SK-N-SH (cell line): ENCODE measurements around the gene DIAPH2. TPM values are rescaled to one million over a fixed set of nuclear protein-coding genes. Genes with fewer than 3 reads are reported as not detected.

Experiments used
- CTCF ChIA-PET: fragments of 300-600, 350-600 bp; formaldehyde crosslinking; extraction: SDS; loops from one replicate; lab custom pipeline; 2021; lab: Yijun Ruan, JAX
- POLR2A ChIA-PET: fragments of 350-600 bp; sonication (Branson Sonifier 250); formaldehyde crosslinking; extraction: SDS; loops from one replicate; lab custom pipeline; 2020; ENCODE audit warnings: antibody characterized with exemption, inconsistent platforms; lab: Yijun Ruan, JAX
- DNase-seq: peaks from one replicate; pipeline ENCODE4 v3.0.0; 2012
- H2AFZ ChIP-seq: fragments of 200-600 bp; sonication (generic); 2 replicates; pipeline ENCODE4 v1.8.1; 2016; ENCODE audit warnings: antibody characterized with exemption, mild to moderate bottlenecking, low read depth
- H3F3A ChIP-seq: fragments of 200-600 bp; sonication (generic); replicated peaks from 2 replicates; pipeline ENCODE3; 2016; ENCODE audit warnings: antibody characterized with exemption, mild to moderate bottlenecking; ENCODE audit not compliant: insufficient read depth
- H3K27ac ChIP-seq, 2 experiments: fragments of 200-500 bp in 1 of 2; fragments of 200-600 bp in 1 of 2; sonication (Bioruptor generic) in 1 of 2; sonication (generic), shearing (Covaris generic) in 1 of 2; 2 replicates each; pipeline versions ENCODE4 v1.5.1 to v1.6.1; 2014 to 2016; ENCODE audit warnings: low read depth in 2 of 2, inconsistent platforms in 1 of 2, low read length in 1 of 2, mild to moderate bottlenecking in 1 of 2, mixed read lengths in 1 of 2
- H3K27me3 ChIP-seq: fragments of 200-600 bp; sonication (generic), shearing (Covaris generic); 2 replicates; pipeline ENCODE4 v1.6.1; 2016; ENCODE audit warnings: mixed run types; ENCODE audit not compliant: insufficient read depth
- H3K36me3 ChIP-seq, 2 experiments: fragments of 200-500 bp in 1 of 2; fragments of 200-600 bp in 1 of 2; sonication (Bioruptor generic) in 1 of 2; sonication (generic) in 1 of 2; replicated peaks in 1 of 2; 2 replicates each; pipeline versions ENCODE3 to v1.5.1; 2014 to 2016; ENCODE audit warnings: low read length in 1 of 2, mild to moderate bottlenecking in 1 of 2; ENCODE audit not compliant: insufficient read depth in 2 of 2, control insufficient read depth in 1 of 2
- H3K4me1 ChIP-seq, 2 experiments: fragments of 200-500 bp in 1 of 2; fragments of 200-600 bp in 1 of 2; sonication (Bioruptor generic) in 1 of 2; sonication (generic), shearing (Covaris generic) in 1 of 2; 2 replicates each; pipeline versions ENCODE4 v1.5.1 to v1.6.1; 2014 to 2016; ENCODE audit warnings: low read depth in 1 of 2, low read length in 1 of 2, mixed run types in 1 of 2; ENCODE audit not compliant: insufficient read depth in 2 of 2, control insufficient read depth in 1 of 2
- H3K4me2 ChIP-seq: fragments of 200-600 bp; sonication (generic), shearing (Covaris generic); 2 replicates; pipeline ENCODE4 v1.6.1; 2017; ENCODE audit warnings: mixed run types
- H3K4me3 ChIP-seq, 2 experiments: fragments of 200-500 bp in 1 of 2; fragments of 200-600 bp in 1 of 2; sonication (Bioruptor generic) in 1 of 2; sonication (generic), shearing (Covaris generic) in 1 of 2; 2 replicates each; pipeline versions ENCODE4 v1.5.1 to v1.8.1; 2014 to 2016; ENCODE audit warnings: low read depth in 2 of 2, inconsistent platforms in 1 of 2, low read length in 1 of 2, mild to moderate bottlenecking in 1 of 2, mixed read lengths in 1 of 2, moderate library complexity in 1 of 2
- H3K79me2 ChIP-seq: fragments of 200-600 bp; sonication (generic); 2 replicates; pipeline ENCODE4 v1.8.1; 2017; ENCODE audit warnings: mild to moderate bottlenecking; ENCODE audit not compliant: insufficient read depth
- H3K9ac ChIP-seq: fragments of 200-600 bp; sonication (generic); 2 replicates; pipeline ENCODE4 v1.6.1; 2017; ENCODE audit warnings: mixed run types
- H3K9me2 ChIP-seq: fragments of 200-600 bp; sonication (generic); 2 replicates; pipeline ENCODE4 v1.6.1; 2017; ENCODE audit warnings: mixed run types
- H3K9me3 ChIP-seq: fragments of 200-600 bp; sonication (generic); 2 replicates; pipeline ENCODE4 v1.6.1; 2017; ENCODE audit warnings: mixed run types, mild to moderate bottlenecking, moderate library complexity
- H4K20me1 ChIP-seq: fragments of 200-600 bp; sonication (generic); 2 replicates; pipeline ENCODE4 v1.6.1; 2017; ENCODE audit warnings: mild to moderate bottlenecking, mixed run types; ENCODE audit not compliant: insufficient read depth
- FOXJ3 ChIP-seq: sonication (generic); formaldehyde crosslinking; IDR thresholded peaks from 2 replicates; pipeline ENCODE4 v1.5.1; 2020; ENCODE audit warnings: mild to moderate bottlenecking, missing genetic modification reagents
- FOXM1 ChIP-seq: IDR thresholded peaks from 2 replicates; pipeline ENCODE4 v1.4.0; 2012; ENCODE audit warnings: low read depth, mild to moderate bottlenecking
- IRF3 ChIP-seq: fragments of 150-350 bp; IDR thresholded peaks from 2 replicates; pipeline ENCODE4 v1.6.1; 2016; ENCODE audit warnings: mild to moderate bottlenecking, low read depth, low read length
- JUND ChIP-seq: IDR thresholded peaks from 2 replicates; pipeline ENCODE4 v1.4.0; 2012
- NFIC ChIP-seq: IDR thresholded peaks from 2 replicates; pipeline ENCODE4 v1.4.0; 2012; ENCODE audit warnings: borderline replicate concordance
- RAD21 ChIP-seq: IDR thresholded peaks from 2 replicates; pipeline ENCODE4 v1.6.1; 2012; ENCODE audit warnings: mild to moderate bottlenecking, low read length
- RFX5 ChIP-seq: IDR thresholded peaks from 2 replicates; pipeline ENCODE4 v1.6.1; 2012; ENCODE audit warnings: mild to moderate bottlenecking, improper control_type of control experiment, low read length
- USF1 ChIP-seq: IDR thresholded peaks from 2 replicates; pipeline ENCODE4 v1.4.0; 2012; ENCODE audit warnings: low read depth, borderline replicate concordance
- USF2 ChIP-seq: fragments of 150-350 bp; IDR thresholded peaks from 2 replicates; pipeline ENCODE4 v1.6.1; 2017; ENCODE audit warnings: antibody characterized with exemption, low read length, low read depth, borderline replicate concordance
- YY1 ChIP-seq: IDR thresholded peaks from 2 replicates; pipeline ENCODE4 v1.4.0; 2012; ENCODE audit warnings: low read depth, mild to moderate bottlenecking
- WGBS: methylation state at CpG from one replicate; pipeline ENCODE4 v1.1.6; 2017; ENCODE audit warnings: low lambda C conversion rate; 5-methylcytosine and 5-hydroxymethylcytosine counted together
- polyA plus RNA-seq, 3 experiments: library from polyadenylated mRNA; depleted of rRNA; stranded (reverse); fragments of >200 nt; gene quantifications; 2 replicates each; pipeline ENCODE4 v1.2.3, GENCODE V29; 2012
- TF ChIP-seq, protein P1 (sequence below): IDR thresholded peaks from 2 replicates; pipeline ENCODE4; 2012

The DIAPH2 gene
- polyA plus RNA-seq, 1 of the 3 experiments (the other 2 are of a cell fraction), result 1.1 TPM

- CTCF ChIA-PET, result no interaction called here
- Histone ChIP-seq H3K27ac (no peak overlapping the region), H4K20me1 (no peaks in the 10 kb centered on the region), H3K9me2 (no peaks in the 10 kb centered on the region), H3F3A (no peaks in the 10 kb centered on the region), H3K36me3 (peaks cover 0 to 4% of the 10 kb centered on the region in 2 experiments), H3K9me3 (peaks cover 4% of the 10 kb centered on the region; the same call in 1 of the 2 replicates), H3K79me2 (0 out of 2 replicates have a peak, but pooled peaks cover 7% of the 10 kb centered on the region), H3K27me3 (no peaks in the 10 kb centered on the region), H3K4me2 (no peak overlapping the region), H3K4me3 (no peak overlapping the region), H3K4me1 (no peaks in the 10 kb centered on the region)
- POLR2A ChIA-PET, result no interaction called here
- no peak for DNase-seq
- TF ChIP-seq JUND (no peak), RAD21 (no peak), IRF3 (no peak), RFX5 (no peak)
- TF ChIP-seq, protein P1, sequence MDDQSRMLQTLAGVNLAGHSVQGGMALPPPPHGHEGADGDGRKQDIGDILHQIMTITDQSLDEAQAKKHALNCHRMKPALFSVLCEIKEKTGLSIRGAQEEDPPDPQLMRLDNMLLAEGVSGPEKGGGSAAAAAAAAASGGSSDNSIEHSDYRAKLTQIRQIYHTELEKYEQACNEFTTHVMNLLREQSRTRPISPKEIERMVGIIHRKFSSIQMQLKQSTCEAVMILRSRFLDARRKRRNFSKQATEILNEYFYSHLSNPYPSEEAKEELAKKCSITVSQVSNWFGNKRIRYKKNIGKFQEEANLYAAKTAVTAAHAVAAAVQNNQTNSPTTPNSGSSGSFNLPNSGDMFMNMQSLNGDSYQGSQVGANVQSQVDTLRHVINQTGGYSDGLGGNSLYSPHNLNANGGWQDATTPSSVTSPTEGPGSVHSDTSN, result no peak
- TF ChIP-seq, all 33 proteins: peak for 0
- no peak overlapping the region for H3K9ac ChIP-seq
- no peak overlapping the region for H2AFZ ChIP-seq
These were observed 36.7 kb downstream of the DIAPH2 start for GRCh38 chrX:96721354-96721753.

- WGBS, result 60% methylated on average over 2 of the region's 2 CpGs
- Histone ChIP-seq H3K9ac (no peak overlapping the region), H4K20me1 (no peaks in the 10 kb centered on the region), H3K9me3 (peaks cover 4% of the 10 kb centered on the region; the same call in 1 of the 2 replicates), H3K36me3 (peaks cover 0 to 4% of the 10 kb centered on the region in 2 experiments), H3F3A (no peaks in the 10 kb centered on the region), H3K27me3 (no peaks in the 10 kb centered on the region), H3K4me3 (no peak overlapping the region), H3K9me2 (no peaks in the 10 kb centered on the region), H3K27ac (no peak overlapping the region), H2AFZ (no peak overlapping the region), H3K79me2 (0 out of 2 replicates have a peak, but pooled peaks cover 7% of the 10 kb centered on the region), H3K4me1 (no peaks in the 10 kb centered on the region), H3K4me2 (no peak overlapping the region)
- CTCF ChIA-PET, result interaction anchor here (0.7 kb wide), 1 partner anchor 18 kb away, joined by 3 read pairs; no protein-coding TSS in a partner anchor
- no peak for DNase-seq
- POLR2A ChIA-PET, result no interaction called here
- no peak for TF ChIP-seq FOXJ3
These were observed 38.1 kb downstream of the DIAPH2 start for GRCh38 chrX:96722781-96723180.

DNA sequence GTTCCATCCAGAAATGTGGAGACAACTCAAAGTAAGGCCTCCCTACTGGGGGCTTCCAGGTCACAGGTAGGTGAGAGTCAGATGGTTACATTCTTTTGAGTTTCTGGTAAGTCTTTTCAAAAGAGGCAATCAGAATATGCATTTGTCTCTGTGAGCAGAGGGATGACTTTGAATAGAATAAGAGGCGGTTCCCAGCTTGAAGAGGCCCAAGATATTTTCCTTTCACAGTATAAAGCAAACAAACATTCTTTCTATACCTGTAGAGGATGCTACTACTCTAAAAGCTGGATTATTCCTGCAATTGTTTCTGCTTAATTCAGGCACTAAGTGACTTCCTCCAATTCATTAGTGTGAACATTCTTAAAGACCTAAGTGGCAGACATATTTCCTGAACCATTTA lies 44.4 kb downstream of the DIAPH2 start:
- H2AFZ ChIP-seq, result no peak overlapping the region
- H3K4me1 ChIP-seq, result no peaks in the 10 kb centered on the region
- no peaks in the 10 kb centered on the region for H4K20me1 ChIP-seq
- H3K9ac ChIP-seq, result no peak overlapping the region
- ChIA-PET CTCF (no interaction called here), POLR2A (no interaction called here)
- no peak overlapping the region for H3K4me3 ChIP-seq
- no peak for DNase-seq
- H3K4me2 ChIP-seq, result no peak overlapping the region
- H3K9me3 ChIP-seq, result no peaks in the 10 kb centered on the region
- H3K9me2 ChIP-seq, result no peaks in the 10 kb centered on the region
- TF ChIP-seq JUND (no peak), FOXM1 (no peak), USF2 (no peak), YY1 (no peak), USF1 (no peak), NFIC (no peak)
- H3K27me3 ChIP-seq, result no peaks in the 10 kb centered on the region
- H3F3A ChIP-seq, result no peaks in the 10 kb centered on the region
- 50% methylated on average over 1 of the region's 1 CpG for WGBS
- H3K27ac ChIP-seq, result no peak overlapping the region
- no peaks in the 10 kb centered on the region for H3K36me3 ChIP-seq
- H3K79me2 ChIP-seq, result no peaks in the 10 kb centered on the region
